Renal cortex interstitium (tissue), 15 donors: Measurements from ENCODE around the gene RHBDD3. TPM values are rescaled to one million over a fixed set of nuclear protein-coding genes. Genes with fewer than 3 reads are reported as not detected.

Experiments used
- DNase-seq, 11 donors: peaks; one replicate each; pipeline ENCODE4 v3.0.0-alpha.2; 2013; ENCODE audit warnings: low read depth in 9 of 11, low spot score in 4 of 11; ENCODE audit errors: extremely low read depth in 1 of 11
- long read RNA-seq, 16 experiments: transcript quantifications; one replicate each; lab custom pipeline, GENCODE V29; 2026
- polyA plus RNA-seq, 3 donors: library from polyadenylated mRNA; unstranded; fragments of 120-200 nt; gene quantifications; one replicate each; pipeline ENCODE4 v1.2.1, GENCODE V29; 2013; ENCODE audit not compliant: insufficient read length in 3 of 3

The RHBDD3 gene
- polyA plus RNA-seq, result 10 to 100 TPM; 21.4 to 35.0 (median 32.4) TPM
- long read RNA-seq, donor 1, transcript RHBDD3-206 (3 exons, 999 nt), result major isoform, 6 of 10 reads
- long read RNA-seq, donor 1, partial matches to known transcripts, result 0 of 10 reads
- long read RNA-seq, donor 1, other reads (novel, unspliced or antisense), result 0 of 10 reads
- long read RNA-seq, donor 2, partial matches to known transcripts, result 0 of 5 reads
- long read RNA-seq, donor 2, other reads (novel, unspliced or antisense), result 0 of 5 reads
- long read RNA-seq, donor 3, transcript RHBDD3-201 (7 exons, 1,794 nt), result major isoform, 12 of 23 reads
- long read RNA-seq, donor 3, transcript RHBDD3-206 (3 exons, 999 nt), result minor isoform, 11 of 23 reads
- long read RNA-seq, donor 3, partial matches to known transcripts, result 0 of 23 reads
- long read RNA-seq, donor 3, other reads (novel, unspliced or antisense), result 0 of 23 reads
- long read RNA-seq, donor 4, transcript RHBDD3-201 (7 exons, 1,794 nt), result major isoform, 6 of 10 reads
- long read RNA-seq, donor 4, partial matches to known transcripts, result 0 of 10 reads
- long read RNA-seq, donor 4, other reads (novel, unspliced or antisense), result 0 of 10 reads
- long read RNA-seq, donor 5, transcript RHBDD3-206 (3 exons, 999 nt), result major isoform, 8 of 15 reads
- long read RNA-seq, donor 5, transcript RHBDD3-201 (7 exons, 1,794 nt), result minor isoform, 7 of 15 reads
- long read RNA-seq, donor 5, partial matches to known transcripts, result 0 of 15 reads
- long read RNA-seq, donor 5, other reads (novel, unspliced or antisense), result 0 of 15 reads
- long read RNA-seq, donor 6, transcript RHBDD3-206 (3 exons, 999 nt), result major isoform, 10 of 336 reads
- long read RNA-seq, donor 6, partial matches to known transcripts, result 299 of 336 reads
- long read RNA-seq, donor 6, other reads (novel, unspliced or antisense), result 25 of 336 reads
- long read RNA-seq, donor 7, transcript RHBDD3-206 (3 exons, 999 nt), result major isoform, 10 of 16 reads
- long read RNA-seq, donor 7, partial matches to known transcripts, result 5 of 16 reads
- long read RNA-seq, donor 7, other reads (novel, unspliced or antisense), result 0 of 16 reads
- long read RNA-seq, donor 8, transcript RHBDD3-201 (7 exons, 1,794 nt), result minor isoform, 5 of 19 reads
- long read RNA-seq, donor 8, transcript RHBDD3-206 (3 exons, 999 nt), result major isoform, 9 of 19 reads
- long read RNA-seq, donor 8, partial matches to known transcripts, result 5 of 19 reads
- long read RNA-seq, donor 8, other reads (novel, unspliced or antisense), result 0 of 19 reads
- long read RNA-seq, donor 9, partial matches to known transcripts, result 164 of 185 reads
- long read RNA-seq, donor 9, other reads (novel, unspliced or antisense), result 16 of 185 reads
- long read RNA-seq, donor 10, transcript RHBDD3-206 (3 exons, 999 nt), result minor isoform, 5 of 13 reads
- long read RNA-seq, donor 10, transcript RHBDD3-201 (7 exons, 1,794 nt), result major isoform, 8 of 13 reads
- long read RNA-seq, donor 10, partial matches to known transcripts, result 0 of 13 reads
- long read RNA-seq, donor 10, other reads (novel, unspliced or antisense), result 0 of 13 reads
- long read RNA-seq, donor 11, transcript RHBDD3-206 (3 exons, 999 nt), result major isoform, 5 of 186 reads
- long read RNA-seq, donor 11, partial matches to known transcripts, result 149 of 186 reads
- long read RNA-seq, donor 11, other reads (novel, unspliced or antisense), result 29 of 186 reads
- long read RNA-seq, donor 12, partial matches to known transcripts, result 0 of 7 reads
- long read RNA-seq, donor 12, other reads (novel, unspliced or antisense), result 0 of 7 reads
- long read RNA-seq, donor 13, transcript RHBDD3-201 (7 exons, 1,794 nt), result minor isoform, 6 of 515 reads
- long read RNA-seq, donor 13, transcript RHBDD3-206 (3 exons, 999 nt), result major isoform, 12 of 515 reads
- long read RNA-seq, donor 13, partial matches to known transcripts, result 458 of 515 reads
- long read RNA-seq, donor 13, other reads (novel, unspliced or antisense), result 37 of 515 reads
- long read RNA-seq, donor 14, partial matches to known transcripts, result 0 of 4 reads
- long read RNA-seq, donor 14, other reads (novel, unspliced or antisense), result 0 of 4 reads
- long read RNA-seq, donor 15, partial matches to known transcripts, result 0 of 7 reads
- long read RNA-seq, donor 15, other reads (novel, unspliced or antisense), result 0 of 7 reads
- long read RNA-seq, donor 16, transcript RHBDD3-201 (7 exons, 1,794 nt), result minor isoform, 11 of 29 reads
- long read RNA-seq, donor 16, transcript RHBDD3-206 (3 exons, 999 nt), result major isoform, 12 of 29 reads
- long read RNA-seq, donor 16, partial matches to known transcripts, result 6 of 29 reads
- long read RNA-seq, donor 16, other reads (novel, unspliced or antisense), result 0 of 29 reads

GRCh38 chr22:29267858-29268510, at the start of gene RHBDD3, which contains the start of gene EWSR1:
Gene RHBDD3, minus strand, starts transcription at chr22:29267981. Its CDS starts 2,355 bp downstream, at chr22:29265626.
Gene EWSR1, plus strand, starts transcription at chr22:29268268. Its CDS starts 69 bp downstream, at chr22:29268337.
- peak; percentile 82 to 99 (median 92) for DNase-seq

- no peak for DNase-seq
Observed at GRCh38 chr22:29316141-29316828, 48.5 kb upstream of the RHBDD3 start.

GRCh38 chr22:29315286-29316140, 47.7 kb upstream of the RHBDD3 start, which contains the start of gene RASL10A:
Gene RASL10A, minus strand, starts transcription at chr22:29315697. Its CDS starts 451 bp downstream, at chr22:29315246.
- DNase-seq, result no peak

GRCh38 chr22:29314537-29315285, 46.9 kb upstream of the RHBDD3 start:
- DNase-seq, result no peak

GRCh38 chr22:29313576-29314466, 46.0 kb upstream of the RHBDD3 start:
- DNase-seq, result no peak

GRCh38 chr22:29313126-29313575, 45.4 kb upstream of the RHBDD3 start:
- peak in 1 of 11 donors; percentile 28 for DNase-seq

- no peak for DNase-seq
Observed at GRCh38 chr22:29312218-29313125, 44.7 kb upstream of the RHBDD3 start.

- no peak for DNase-seq
Observed at GRCh38 chr22:29311464-29312217, 43.9 kb upstream of the RHBDD3 start.

GRCh38 chr22:29310863-29311339, 43.1 kb upstream of the RHBDD3 start:
- DNase-seq, result peak in 10 of 11 donors; percentile 64 to 88 (median 80)

GRCh38 chr22:29310065-29310862, 42.5 kb upstream of the RHBDD3 start:
- DNase-seq, result no peak
